ENCODE results near the gene GHSR.

Gene GHSR

DNA sequence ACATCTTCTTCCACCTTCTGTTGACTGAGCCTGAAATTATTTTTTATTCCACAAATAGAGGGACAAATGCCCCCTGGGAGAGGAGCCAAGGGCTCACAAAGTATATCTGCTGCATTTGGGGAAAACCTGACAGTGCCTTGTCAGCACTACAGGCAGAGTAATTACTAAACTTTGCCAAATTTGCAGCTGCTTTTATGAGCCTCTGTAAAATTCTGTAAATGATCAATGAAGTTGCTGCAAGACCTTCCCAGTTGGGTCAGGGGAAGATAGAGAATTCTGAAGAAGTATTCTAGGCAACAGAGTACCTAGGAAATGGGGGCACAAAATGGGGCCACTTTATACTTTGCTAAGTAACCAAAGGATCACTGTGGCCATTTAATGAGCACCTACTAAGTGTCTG lies 10.5 kb downstream of the GHSR start:
- DNase-seq = no peak

DNA sequence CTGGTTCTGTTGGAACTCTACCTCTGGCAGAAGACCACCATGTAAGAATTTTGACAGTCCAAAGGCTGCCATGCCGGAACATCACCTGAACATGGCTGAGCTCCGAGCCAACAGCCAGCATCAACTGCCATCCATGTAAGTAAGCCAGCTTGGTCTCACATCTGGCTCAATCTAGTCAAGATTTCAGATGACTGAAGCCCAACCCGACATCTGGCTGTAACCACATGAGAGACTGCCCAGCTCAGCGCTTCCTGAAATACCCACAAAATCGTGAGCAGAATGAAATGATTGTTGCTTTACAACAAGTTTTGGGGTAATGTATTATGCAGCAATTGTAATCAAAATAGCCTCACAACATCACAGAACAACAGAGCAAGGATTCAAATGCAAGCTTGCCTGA lies 32.9 kb downstream of the GHSR start:
- no peak for DNase-seq

DNA sequence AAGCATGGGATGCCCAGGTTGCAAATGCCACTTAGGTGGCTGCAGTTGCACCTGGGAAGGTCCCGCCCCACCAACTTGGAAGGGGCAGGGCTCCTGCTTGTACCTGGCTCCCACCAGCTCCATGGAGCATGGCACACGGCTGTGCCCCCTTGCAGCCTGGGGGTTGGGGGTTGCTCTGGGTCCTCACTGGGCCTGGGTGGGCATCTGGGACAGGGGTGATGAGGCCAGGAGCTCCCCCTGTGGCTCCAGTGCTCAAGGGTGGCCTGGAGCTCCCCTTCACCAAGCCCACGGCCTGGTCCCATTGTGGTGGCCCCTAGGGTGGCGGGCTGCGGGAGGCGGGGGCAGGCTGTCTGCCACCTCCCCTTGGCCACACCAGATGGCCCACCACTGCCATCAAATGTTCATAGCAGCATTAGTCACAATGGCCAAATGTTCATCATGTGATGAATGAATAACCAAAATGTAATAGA lies 36.7 kb downstream of the GHSR start:
- DNase-seq = no peak

DNA sequence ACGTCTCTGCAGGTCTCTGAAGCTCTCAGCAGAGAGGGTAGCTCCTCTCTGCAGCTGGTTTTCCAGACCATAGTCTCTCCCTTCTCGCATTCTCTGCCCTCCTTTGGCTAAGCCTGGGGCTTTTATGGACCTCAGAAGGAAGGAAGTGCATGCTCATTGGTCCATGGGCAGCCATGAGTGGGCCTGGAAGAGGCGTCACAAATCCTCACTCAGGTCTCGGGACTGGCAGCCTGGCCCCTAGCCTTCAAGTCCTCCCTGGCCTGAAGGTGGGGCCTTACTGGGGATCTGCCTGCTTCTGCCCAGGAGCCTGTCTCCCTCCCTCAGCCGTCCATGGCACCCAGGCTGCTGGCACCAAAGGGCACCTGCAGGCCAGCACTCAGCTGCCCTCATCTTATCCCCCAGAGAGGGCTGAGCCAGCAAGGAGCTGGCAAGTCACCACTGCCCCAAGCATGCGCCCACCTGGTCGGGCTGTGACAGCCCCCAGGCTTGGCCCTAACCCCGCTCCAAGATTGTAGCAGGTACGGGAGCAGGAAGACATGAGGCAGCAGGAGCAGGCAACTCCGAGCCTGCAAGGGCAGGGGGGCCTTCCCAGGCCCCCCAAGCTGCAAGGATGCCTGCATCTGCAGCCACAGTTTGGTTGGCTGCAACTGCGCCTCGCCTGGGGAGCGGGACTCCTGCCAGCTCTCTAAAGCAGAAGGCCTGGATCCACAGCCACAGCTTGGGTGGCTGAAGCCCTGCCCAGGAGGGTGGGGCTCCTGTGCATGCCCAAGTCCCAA lies 37.4 kb downstream of the GHSR start:
- no peak for DNase-seq

DNA sequence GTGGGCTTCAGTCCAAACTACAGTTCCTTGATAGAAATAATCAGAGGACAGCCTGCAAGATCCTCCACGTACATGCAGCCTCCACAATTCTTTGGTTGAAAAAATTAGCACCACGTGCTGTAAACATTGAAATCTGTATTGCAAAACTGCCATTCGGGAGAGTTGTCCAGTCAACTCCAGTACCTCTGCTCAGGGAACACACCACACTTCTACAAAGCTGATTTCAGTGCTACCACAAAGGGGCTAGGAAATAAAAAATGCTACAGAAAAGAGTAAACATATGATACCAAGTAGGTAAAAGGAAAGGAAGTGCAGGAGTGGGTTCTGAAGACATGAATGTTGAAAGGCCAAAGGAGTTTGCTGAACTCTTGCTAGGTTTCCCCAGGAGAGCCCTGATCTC lies 40.4 kb downstream of the GHSR start:
- no peak for DNase-seq

DNA sequence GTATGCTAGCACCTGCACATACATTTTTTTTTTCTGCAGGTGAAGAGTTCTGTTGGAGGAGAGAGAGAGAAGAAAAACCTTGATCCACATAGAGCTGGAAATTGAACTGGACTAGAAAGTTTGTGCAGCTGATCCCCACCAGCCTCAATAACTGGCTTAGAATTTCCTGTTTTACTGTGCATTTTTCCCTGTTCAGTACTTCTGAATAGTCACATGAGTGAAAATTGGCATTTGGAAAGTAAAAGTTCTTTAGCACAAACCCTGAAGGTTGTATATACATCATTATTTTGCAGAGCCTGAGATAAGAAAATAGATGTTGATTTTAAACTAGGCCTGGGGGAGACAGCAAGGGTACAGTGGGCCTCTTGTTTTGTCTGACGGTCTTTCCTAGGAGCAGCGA lies 42.3 kb downstream of the GHSR start:
- no peak for DNase-seq

DNA sequence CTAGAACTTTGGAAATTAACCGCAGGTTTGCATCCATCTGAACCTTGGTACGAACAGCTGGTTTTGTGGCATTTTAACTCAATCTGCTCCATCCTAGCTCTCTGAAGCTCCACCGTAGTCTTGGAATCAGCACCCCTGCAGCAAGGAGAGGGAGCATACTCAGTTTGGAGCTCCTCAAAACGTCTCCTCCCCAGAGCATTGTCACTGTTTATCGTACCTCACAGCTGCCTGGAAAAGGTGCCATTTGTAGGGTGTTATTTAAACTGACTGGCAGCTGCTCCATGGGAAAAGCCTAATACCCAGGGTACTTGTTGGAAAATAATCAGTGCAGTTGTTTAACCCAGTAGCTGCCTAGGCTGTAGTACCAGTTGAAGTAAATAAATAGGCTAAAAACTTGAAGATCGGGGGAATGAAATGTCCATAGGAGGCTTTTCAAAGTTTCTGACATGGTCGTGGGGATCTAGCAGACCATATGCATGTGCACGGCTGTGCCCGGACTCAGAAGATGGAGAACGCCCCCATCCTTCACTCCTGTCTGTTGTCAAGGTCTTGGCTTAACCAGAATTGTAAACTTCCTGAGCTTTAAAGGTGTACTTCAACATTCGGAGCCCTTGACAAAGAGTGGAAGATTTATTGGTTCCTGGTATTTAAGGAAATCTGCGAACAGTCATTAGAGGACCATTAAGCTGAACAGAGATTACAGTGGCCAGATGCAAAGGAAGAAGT lies 43.9 kb downstream of the GHSR start:
- DNase-seq = no peak

DNA sequence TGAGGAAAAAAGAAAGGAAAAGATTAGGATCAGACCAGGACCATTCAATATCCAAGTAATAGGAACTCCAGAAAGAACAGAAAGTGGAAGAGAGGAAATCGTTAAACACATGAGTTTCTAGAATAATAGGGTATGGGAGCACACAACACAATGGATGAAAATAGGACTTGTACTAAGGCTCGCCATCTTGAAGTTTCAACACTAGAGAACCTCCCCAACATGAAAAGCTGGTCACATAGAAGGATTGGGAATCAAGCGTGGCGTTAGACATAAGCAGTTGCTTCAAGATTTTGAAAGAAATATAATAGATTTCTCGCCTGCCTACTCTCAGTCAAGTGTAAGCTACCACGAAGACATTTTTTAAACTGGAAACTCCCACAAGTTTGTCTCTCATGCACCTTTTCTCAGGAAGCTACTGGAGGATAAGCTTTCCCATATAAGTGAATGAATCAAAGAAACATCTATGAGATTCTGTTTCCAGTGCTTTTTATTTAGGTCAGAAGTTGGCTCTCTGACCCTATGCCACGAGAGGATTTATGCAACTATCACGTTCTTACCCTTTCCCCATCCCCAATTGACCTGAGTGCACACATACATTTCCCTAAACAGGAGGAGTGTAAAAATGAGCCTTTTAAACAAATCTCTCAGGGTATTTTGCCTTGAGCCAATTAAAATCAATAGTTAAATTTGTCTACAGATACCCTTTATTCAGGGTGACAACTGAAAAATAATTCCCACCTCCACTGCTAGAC lies 45.2 kb downstream of the GHSR start:
- DNase-seq = no peak

DNA sequence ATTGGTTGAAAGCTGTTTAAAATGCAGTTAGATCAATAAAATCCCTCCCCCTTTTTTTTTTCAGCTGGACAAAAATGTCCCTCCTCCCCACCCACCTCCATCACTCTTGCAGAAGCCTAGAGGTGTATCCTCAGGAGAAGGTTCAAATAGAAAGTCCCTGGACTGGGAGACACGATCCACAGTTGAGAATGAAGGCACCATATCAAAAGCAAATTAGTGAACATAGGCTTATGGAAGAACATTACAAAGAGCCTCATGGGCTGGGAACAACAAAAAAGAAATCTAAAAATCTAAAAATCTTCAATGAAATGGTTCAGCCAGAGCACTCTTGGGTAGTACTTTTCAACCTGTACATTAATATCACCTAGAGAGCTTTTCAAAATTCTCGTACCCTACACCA lies 46.2 kb downstream of the GHSR start:
- no peak for DNase-seq

DNA sequence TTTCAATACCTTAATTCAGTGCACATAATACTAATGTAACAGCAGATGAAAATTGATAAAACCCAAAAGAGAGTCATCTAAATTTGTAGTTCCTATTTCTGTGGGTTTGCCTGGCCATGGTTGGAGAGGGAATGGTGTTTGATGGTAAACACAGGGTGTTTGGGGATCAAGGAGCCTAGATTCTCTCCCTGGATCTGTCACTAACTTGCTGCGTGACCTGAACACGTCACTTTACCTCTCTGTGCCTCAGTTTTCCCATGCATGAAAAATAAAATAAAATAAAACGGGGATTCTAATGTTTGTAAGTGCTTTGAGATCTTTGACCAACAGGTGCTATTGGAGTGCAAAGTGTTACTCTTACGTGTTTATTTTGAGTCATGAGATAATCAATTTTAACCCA lies 49.8 kb downstream of the GHSR start:
- no peak for DNase-seq

DNA sequence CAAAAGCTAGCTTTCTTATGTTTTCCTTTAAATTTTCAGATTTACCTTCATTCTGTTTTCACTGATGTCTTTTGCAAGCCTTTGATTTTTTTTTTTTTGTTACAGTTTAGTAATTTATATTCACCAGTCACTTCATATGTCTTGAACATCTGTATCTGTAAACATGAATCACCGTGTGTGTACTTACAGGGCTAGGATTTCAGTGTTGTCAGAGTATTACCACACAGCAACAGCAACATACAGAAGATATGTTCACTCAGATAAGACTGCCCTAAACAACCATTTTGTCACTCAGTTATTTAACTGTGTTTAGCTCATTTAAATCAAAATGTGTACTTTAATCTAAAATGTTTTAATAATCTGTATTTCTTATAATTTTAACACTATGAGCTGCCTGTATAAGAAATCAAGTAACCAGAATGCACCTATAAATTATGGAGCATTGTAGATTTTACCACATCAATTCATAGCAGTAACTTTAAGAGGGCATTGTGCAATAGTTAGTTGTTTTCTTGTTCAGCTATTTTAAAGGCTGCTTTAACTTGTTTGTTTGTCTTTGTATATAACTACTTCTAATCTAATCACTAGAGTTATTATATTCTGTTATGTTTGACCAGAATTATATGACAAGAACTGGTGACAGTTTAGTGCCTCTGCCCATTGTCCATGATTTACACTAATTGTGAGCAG lies 50.4 kb downstream of the GHSR start:
- DNase-seq = no peak

DNA sequence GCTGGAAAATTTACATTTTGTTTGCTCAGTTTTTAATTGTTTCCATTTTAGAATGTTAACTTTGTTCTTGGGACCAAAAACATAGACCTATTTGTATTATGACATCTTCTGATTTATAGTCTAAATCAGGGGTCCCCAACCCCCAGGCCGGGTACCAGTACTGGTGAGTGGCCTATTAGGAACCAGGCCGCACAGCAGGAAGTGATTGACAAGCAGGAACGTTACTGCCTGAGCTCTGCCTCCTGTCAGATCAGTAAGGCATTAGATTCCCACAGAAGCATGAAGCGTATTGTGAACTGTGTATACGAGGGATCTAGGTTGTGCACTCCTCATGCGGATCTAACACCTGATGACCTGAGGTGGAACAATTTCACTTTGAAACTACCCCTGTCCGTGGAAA lies 51.9 kb downstream of the GHSR start:
- no peak for DNase-seq

DNA sequence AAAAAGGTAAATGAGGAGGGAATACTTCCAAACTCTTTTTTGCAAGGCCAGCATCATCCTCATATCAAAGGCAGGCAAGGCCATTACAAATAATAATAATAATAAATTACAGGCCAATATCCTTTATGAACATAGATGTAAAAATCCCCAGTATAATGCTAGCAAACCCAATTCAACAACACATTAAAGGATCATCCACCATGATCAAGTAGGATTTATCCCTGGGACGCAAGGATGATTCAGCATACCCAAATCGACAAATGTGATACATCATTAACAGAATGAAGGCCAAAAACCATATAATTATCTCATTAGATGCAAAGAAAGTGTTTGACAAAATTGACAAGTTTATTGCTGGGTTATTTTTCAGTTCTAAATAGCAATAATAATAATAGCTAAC lies 53.6 kb downstream of the GHSR start:
- DNase-seq = no peak

Data from NCI-H345 (cell line).